ENCODE data around the gene RNF43. TPM values are rescaled to one million over a fixed set of nuclear protein-coding genes. Genes with fewer than 3 reads are reported as not detected.
A peak's percentile ranks its signal among the peaks of the same experiment; 100 is the strongest.

Gene RNF43
- total RNA-seq, 2 experiments from 2014 or later = 0.69 to 1.9 TPM

GRCh38 chr17:58375811-58376210 is 41.5 kb downstream of the RNF43 start:
- H3K27me3 Mint-ChIP-seq = no peaks in the 10 kb centered on the region
- DNase-seq = no peak
- no peaks in the 10 kb centered on the region for H3K9me3 Mint-ChIP-seq
- TF ChIP-seq CTCF (IDR thresholded peaks at IDR 0.05) = no peak
- Histone ChIP-seq H3K4me1 (ENCODE audit: insufficient read depth, low read length) (peaks cover 23% of the 10 kb centered on the region), H3K27me3 (ENCODE audit: control insufficient read depth in 1 of 2, insufficient read depth in 2 of 2, low read length in 2 of 2) (no peaks in the 10 kb centered on the region), H3K4me3 (ENCODE audit: low read length) (no peak overlapping the region), H3K36me3 (ENCODE audit: insufficient read depth, low read length) (no peaks in the 10 kb centered on the region), H3K27ac (ENCODE audit: low read depth in 1 of 2, low read length in 2 of 2) (no peak overlapping the region), H3K9me3 (ENCODE audit: control insufficient read depth in 1 of 2, insufficient read depth in 1 of 2, low read length in 2 of 2) (no peaks in the 10 kb centered on the region)
- H3K36me3 Mint-ChIP-seq (ENCODE audit: low read depth) = no peaks in the 10 kb centered on the region
- ChIA-PET POLR2A (no interaction called here), CTCF (interaction anchor here (1.0 kb wide), 1 partner anchor 59 kb away, joined by 4 read pairs; no protein-coding TSS in a partner anchor)
- no peak overlapping the region for H3K4me3 Mint-ChIP-seq
- peaks cover 30% of the 10 kb centered on the region for H3K4me1 Mint-ChIP-seq (ENCODE audit: low read depth)
- intact Hi-C loops (cut with DNase I, micrococcal nuclease) = no loop called here
- no peak for ATAC-seq (ENCODE audit: poor library complexity)
- no peak overlapping the region for H3K27ac Mint-ChIP-seq

GRCh38 chr17:58375256-58375655 is 42.1 kb downstream of the RNF43 start:
- Histone ChIP-seq H3K27ac (ENCODE audit: low read depth in 1 of 2, low read length in 2 of 2) (no peak overlapping the region), H3K4me1 (ENCODE audit: insufficient read depth, low read length) (peaks cover 19% of the 10 kb centered on the region), H3K27me3 (ENCODE audit: control insufficient read depth in 1 of 2, insufficient read depth in 2 of 2, low read length in 2 of 2) (no peaks in the 10 kb centered on the region), H3K9me3 (ENCODE audit: control insufficient read depth in 1 of 2, insufficient read depth in 1 of 2, low read length in 2 of 2) (no peaks in the 10 kb centered on the region), H3K4me3 (ENCODE audit: low read length) (no peak overlapping the region), H3K36me3 (ENCODE audit: insufficient read depth, low read length) (no peaks in the 10 kb centered on the region)
- Mint-ChIP-seq H3K4me3 (no peak overlapping the region), H3K27ac (no peak overlapping the region), H3K4me1 (ENCODE audit: low read depth) (peaks cover 28% of the 10 kb centered on the region), H3K9me3 (no peaks in the 10 kb centered on the region), H3K27me3 (no peaks in the 10 kb centered on the region), H3K36me3 (ENCODE audit: low read depth) (no peaks in the 10 kb centered on the region)
- TF ChIP-seq CTCF (IDR thresholded peaks at IDR 0.05) = no peak
- ChIA-PET POLR2A (no interaction called here), CTCF (no interaction called here)
- peak in 1 of 14 experiments; percentile 19 for DNase-seq
- intact Hi-C loops (cut with DNase I, micrococcal nuclease) = no loop called here
- no peak for ATAC-seq (ENCODE audit: poor library complexity)

GRCh38 chr17:58373923-58374322 is 43.4 kb downstream of the RNF43 start:
- H3K4me3 Mint-ChIP-seq = no peak overlapping the region
- intact Hi-C loops (cut with DNase I, micrococcal nuclease) = no loop called here
- Histone ChIP-seq H3K27ac (ENCODE audit: low read depth in 1 of 2, low read length in 2 of 2) (no peak overlapping the region), H3K9me3 (ENCODE audit: control insufficient read depth in 1 of 2, insufficient read depth in 1 of 2, low read length in 2 of 2) (no peaks in the 10 kb centered on the region), H3K36me3 (ENCODE audit: insufficient read depth, low read length) (no peaks in the 10 kb centered on the region), H3K27me3 (ENCODE audit: control insufficient read depth in 1 of 2, insufficient read depth in 2 of 2, low read length in 2 of 2) (no peaks in the 10 kb centered on the region), H3K4me3 (ENCODE audit: low read length) (no peak overlapping the region), H3K4me1 (ENCODE audit: insufficient read depth, low read length) (peaks cover 10% of the 10 kb centered on the region)
- DNase-seq (no peak), ATAC-seq (ENCODE audit: poor library complexity) (no peak)
- peaks cover 17% of the 10 kb centered on the region for H3K4me1 Mint-ChIP-seq (ENCODE audit: low read depth)
- POLR2A ChIA-PET = interaction anchor here (0.7 to 1.1 kb wide), 3 partner anchors 12 to 905 kb away, joined by 3 read pairs; partner anchors contain the start of gene SUPT4H1
- CTCF ChIA-PET = interaction anchor here (1.0 kb wide), 1 partner anchor 11 kb away, joined by 5 read pairs; no protein-coding TSS in a partner anchor
- H3K27ac Mint-ChIP-seq = no peak overlapping the region
- no peaks in the 10 kb centered on the region for H3K9me3 Mint-ChIP-seq
- no peak for TF ChIP-seq CTCF (IDR thresholded peaks at IDR 0.05)
- H3K27me3 Mint-ChIP-seq = no peaks in the 10 kb centered on the region
- no peaks in the 10 kb centered on the region for H3K36me3 Mint-ChIP-seq (ENCODE audit: low read depth)

Measured in CD4-positive, alpha-beta T cell (primary cell).